ENCODE measurements around the gene NLRP8.
"Not testable (repeated sequence)": the region's sequence is repeated elsewhere in the genome, so short reads cannot be mapped to it uniquely, and the experiment has no call there.

Gene NLRP8

GRCh38 chr19:55927991-55928390, 19.6 kb upstream of the NLRP8 start:
- H3K9ac ChIP-seq (ENCODE audit: low read length) = no peak overlapping the region
- H3K4me1 ChIP-seq (ENCODE audit: control insufficient read depth, insufficient read depth, low read length) = no peaks in the 10 kb centered on the region
- H3K36me3 ChIP-seq (ENCODE audit: control insufficient read depth, insufficient read depth, low read length) = no peaks in the 10 kb centered on the region
- peaks cover 52% of the 10 kb centered on the region; the same call in 1 of the 2 replicates for H3K9me3 ChIP-seq (ENCODE audit: control insufficient read depth, insufficient read depth, low read depth, low read length)
- peaks cover 4% of the 10 kb centered on the region; the same call in 1 of the 2 replicates for H3K27me3 ChIP-seq (ENCODE audit: control insufficient read depth, insufficient read depth, low read length)
- H3K4me3 ChIP-seq (ENCODE audit: low read depth, low read length) = no peak overlapping the region
- no peak overlapping the region for H3K27ac ChIP-seq (ENCODE audit: low read depth, low read length)

- not testable (repeated sequence) for H3K36me3 ChIP-seq (ENCODE audit: control insufficient read depth, insufficient read depth, low read length); H3K27me3 ChIP-seq (ENCODE audit: control insufficient read depth, insufficient read depth, low read length); H3K4me1 ChIP-seq (ENCODE audit: control insufficient read depth, insufficient read depth, low read length); H3K27ac ChIP-seq (ENCODE audit: low read depth, low read length); H3K9ac ChIP-seq (ENCODE audit: low read length); H3K4me3 ChIP-seq (ENCODE audit: low read depth, low read length)
- peaks cover 57% of the 10 kb centered on the region; the same call in 1 of the 2 replicates for H3K9me3 ChIP-seq (ENCODE audit: control insufficient read depth, insufficient read depth, low read depth, low read length)
Observed at GRCh38 chr19:55929258-55929657, 18.4 kb upstream of the NLRP8 start.

- no peaks in the 10 kb centered on the region for H3K36me3 ChIP-seq (ENCODE audit: control insufficient read depth, insufficient read depth, low read length)
- no peak overlapping the region for H3K4me3 ChIP-seq (ENCODE audit: low read depth, low read length)
- H3K4me1 ChIP-seq (ENCODE audit: control insufficient read depth, insufficient read depth, low read length) = no peaks in the 10 kb centered on the region
- H3K27ac ChIP-seq (ENCODE audit: low read depth, low read length) = no peak overlapping the region
- no peak overlapping the region for H3K9ac ChIP-seq (ENCODE audit: low read length)
- peaks cover 14% of the 10 kb centered on the region; the same call in 1 of the 2 replicates for H3K27me3 ChIP-seq (ENCODE audit: control insufficient read depth, insufficient read depth, low read length)
- H3K9me3 ChIP-seq (ENCODE audit: control insufficient read depth, insufficient read depth, low read depth, low read length) = peaks cover 59% of the 10 kb centered on the region; the same call in 1 of the 2 replicates
Observed at GRCh38 chr19:55930996-55931515, 16.6 kb upstream of the NLRP8 start.

- Histone ChIP-seq H3K4me3 (ENCODE audit: low read depth, low read length) (no peak within 1 kb of the TSS), H3K9me3 (ENCODE audit: control insufficient read depth, insufficient read depth, low read depth, low read length) (peaks cover 55% of the 10 kb centered on the region; the same call in 1 of the 2 replicates), H3K36me3 (ENCODE audit: control insufficient read depth, insufficient read depth, low read length) (no peaks in the 10 kb centered on the region), H3K9ac (ENCODE audit: low read length) (no peak within 1 kb of the TSS), H3K27me3 (ENCODE audit: control insufficient read depth, insufficient read depth, low read length) (peaks cover 14% of the 10 kb centered on the region; the same call in 1 of the 2 replicates), H3K4me1 (ENCODE audit: control insufficient read depth, insufficient read depth, low read length) (no peaks in the 10 kb centered on the region), H3K27ac (ENCODE audit: low read depth, low read length) (no peak within 1 kb of the TSS)
Observed at GRCh38 chr19:55931936-55932386, 15.7 kb upstream of the NLRP8 start, which contains the start of gene NLRP13. NLRP13 (minus strand) TSS chr19:55932336; CDS start chr19:55932311, 25 bp downstream.

- H3K4me3 ChIP-seq (ENCODE audit: low read depth, low read length) = no peak overlapping the region
- H3K27ac ChIP-seq (ENCODE audit: low read depth, low read length) = no peak overlapping the region
- H3K9ac ChIP-seq (ENCODE audit: low read length) = no peak overlapping the region
- peaks cover 14% of the 10 kb centered on the region; the same call in 1 of the 2 replicates for H3K27me3 ChIP-seq (ENCODE audit: control insufficient read depth, insufficient read depth, low read length)
- H3K36me3 ChIP-seq (ENCODE audit: control insufficient read depth, insufficient read depth, low read length) = no peaks in the 10 kb centered on the region
- H3K4me1 ChIP-seq (ENCODE audit: control insufficient read depth, insufficient read depth, low read length) = no peaks in the 10 kb centered on the region
- peaks cover 61% of the 10 kb centered on the region; the same call in 1 of the 2 replicates for H3K9me3 ChIP-seq (ENCODE audit: control insufficient read depth, insufficient read depth, low read depth, low read length)
Observed at GRCh38 chr19:55935206-55935605, 12.4 kb upstream of the NLRP8 start.

- H3K4me3 ChIP-seq (ENCODE audit: low read depth, low read length) = no peak overlapping the region
- no peak overlapping the region for H3K27ac ChIP-seq (ENCODE audit: low read depth, low read length)
- H3K36me3 ChIP-seq (ENCODE audit: control insufficient read depth, insufficient read depth, low read length) = no peaks in the 10 kb centered on the region
- H3K9me3 ChIP-seq (ENCODE audit: control insufficient read depth, insufficient read depth, low read depth, low read length) = peaks cover 65% of the 10 kb centered on the region; the same call in 1 of the 2 replicates
- no peaks in the 10 kb centered on the region for H3K4me1 ChIP-seq (ENCODE audit: control insufficient read depth, insufficient read depth, low read length)
- peaks cover 18% of the 10 kb centered on the region; the same call in 1 of the 2 replicates for H3K27me3 ChIP-seq (ENCODE audit: control insufficient read depth, insufficient read depth, low read length)
- no peak overlapping the region for H3K9ac ChIP-seq (ENCODE audit: low read length)
Observed at GRCh38 chr19:55939206-55939605, 8.4 kb upstream of the NLRP8 start.

- no peak overlapping the region for H3K4me3 ChIP-seq (ENCODE audit: low read depth, low read length)
- H3K36me3 ChIP-seq (ENCODE audit: control insufficient read depth, insufficient read depth, low read length) = no peaks in the 10 kb centered on the region
- no peak overlapping the region for H3K27ac ChIP-seq (ENCODE audit: low read depth, low read length)
- H3K4me1 ChIP-seq (ENCODE audit: control insufficient read depth, insufficient read depth, low read length) = no peaks in the 10 kb centered on the region
- no peak overlapping the region for H3K9ac ChIP-seq (ENCODE audit: low read length)
- H3K27me3 ChIP-seq (ENCODE audit: control insufficient read depth, insufficient read depth, low read length) = peaks cover 7% of the 10 kb centered on the region; the same call in 1 of the 2 replicates
- H3K9me3 ChIP-seq (ENCODE audit: control insufficient read depth, insufficient read depth, low read depth, low read length) = peaks cover 58% of the 10 kb centered on the region; the same call in 1 of the 2 replicates
Observed at GRCh38 chr19:55940306-55940705, 7.3 kb upstream of the NLRP8 start.

- H3K9ac ChIP-seq (ENCODE audit: low read length); H3K4me1 ChIP-seq (ENCODE audit: control insufficient read depth, insufficient read depth, low read length); H3K27me3 ChIP-seq (ENCODE audit: control insufficient read depth, insufficient read depth, low read length); H3K4me3 ChIP-seq (ENCODE audit: low read depth, low read length); H3K27ac ChIP-seq (ENCODE audit: low read depth, low read length); H3K36me3 ChIP-seq (ENCODE audit: control insufficient read depth, insufficient read depth, low read length): not testable (repeated sequence)
- peaks cover 54% of the 10 kb centered on the region; the same call in 1 of the 2 replicates for H3K9me3 ChIP-seq (ENCODE audit: control insufficient read depth, insufficient read depth, low read depth, low read length)
Observed at GRCh38 chr19:55950566-55950965, 2.9 kb downstream of the NLRP8 start.

GRCh38 chr19:55956431-55956830, 8.8 kb downstream of the NLRP8 start:
- Histone ChIP-seq H3K9ac (ENCODE audit: low read length) (no peak overlapping the region), H3K9me3 (ENCODE audit: control insufficient read depth, insufficient read depth, low read depth, low read length) (peaks cover 59% of the 10 kb centered on the region; the same call in 1 of the 2 replicates), H3K27ac (ENCODE audit: low read depth, low read length) (no peak overlapping the region), H3K4me3 (ENCODE audit: low read depth, low read length) (no peak overlapping the region), H3K4me1 (ENCODE audit: control insufficient read depth, insufficient read depth, low read length) (no peaks in the 10 kb centered on the region), H3K36me3 (ENCODE audit: control insufficient read depth, insufficient read depth, low read length) (no peaks in the 10 kb centered on the region), H3K27me3 (ENCODE audit: control insufficient read depth, insufficient read depth, low read length) (no peaks in the 10 kb centered on the region; the same call in 1 of the 2 replicates)

GRCh38 chr19:55958356-55958755, 10.7 kb downstream of the NLRP8 start:
- Histone ChIP-seq H3K27me3 (ENCODE audit: control insufficient read depth, insufficient read depth, low read length) (no peaks in the 10 kb centered on the region; the same call in 1 of the 2 replicates), H3K36me3 (ENCODE audit: control insufficient read depth, insufficient read depth, low read length) (no peaks in the 10 kb centered on the region), H3K9me3 (ENCODE audit: control insufficient read depth, insufficient read depth, low read depth, low read length) (peaks cover 61% of the 10 kb centered on the region; the same call in 1 of the 2 replicates), H3K27ac (ENCODE audit: low read depth, low read length) (no peak overlapping the region), H3K9ac (ENCODE audit: low read length) (no peak overlapping the region), H3K4me3 (ENCODE audit: low read depth, low read length) (no peak overlapping the region), H3K4me1 (ENCODE audit: control insufficient read depth, insufficient read depth, low read length) (no peaks in the 10 kb centered on the region)

- peaks cover 55% of the 10 kb centered on the region; the same call in 1 of the 2 replicates for H3K9me3 ChIP-seq (ENCODE audit: control insufficient read depth, insufficient read depth, low read depth, low read length)
- H3K9ac ChIP-seq (ENCODE audit: low read length) = no peak overlapping the region
- no peaks in the 10 kb centered on the region; the same call in 1 of the 2 replicates for H3K27me3 ChIP-seq (ENCODE audit: control insufficient read depth, insufficient read depth, low read length)
- no peak overlapping the region for H3K27ac ChIP-seq (ENCODE audit: low read depth, low read length)
- no peak overlapping the region for H3K4me3 ChIP-seq (ENCODE audit: low read depth, low read length)
- no peaks in the 10 kb centered on the region for H3K4me1 ChIP-seq (ENCODE audit: control insufficient read depth, insufficient read depth, low read length)
- H3K36me3 ChIP-seq (ENCODE audit: control insufficient read depth, insufficient read depth, low read length) = no peaks in the 10 kb centered on the region
Observed at GRCh38 chr19:55959996-55960675, 12.5 kb downstream of the NLRP8 start.
